Glomerular endothelial cell (primary cell): ENCODE measurements around the gene ITGBL1. TPM values are rescaled to one million over a fixed set of nuclear protein-coding genes. Genes with fewer than 3 reads are reported as not detected.

Source experiments
- DNase-seq: peaks from one replicate; pipeline ENCODE4 v3.0.0-alpha.2; 2011; ENCODE audit warnings: low read depth, low spot score; ENCODE audit errors: extremely low read depth
- total RNA-seq: library from RNA; depleted of rRNA; stranded (reverse); fragments of >200 nt; gene quantifications from 2 replicates; pipeline ENCODE4 v1.2.3, GENCODE V29; 2015

The ITGBL1 gene
- total RNA-seq, 1 donor from 2014 or later: 1.3 TPM

DNA sequence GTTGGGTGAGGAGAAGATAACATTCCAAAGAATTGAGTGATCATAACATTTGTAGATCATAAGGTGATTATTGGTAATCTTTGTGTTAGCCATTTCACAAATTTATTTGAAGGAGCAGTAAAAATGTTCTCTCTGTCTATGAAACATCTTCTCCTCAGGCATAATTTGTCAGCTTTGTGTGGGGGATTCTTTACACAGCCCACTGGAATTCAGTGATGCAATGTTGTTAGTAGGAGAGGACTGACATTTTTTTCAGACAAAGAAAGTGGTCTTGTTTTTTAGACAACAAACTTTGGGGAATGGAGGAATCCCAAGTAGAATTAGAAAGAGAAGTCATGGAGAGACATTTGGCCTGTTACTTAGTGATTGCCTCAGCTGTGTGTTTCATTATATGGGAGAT is 100.3 kb downstream of the ITGBL1 start:
- DNase-seq: no peak

DNA sequence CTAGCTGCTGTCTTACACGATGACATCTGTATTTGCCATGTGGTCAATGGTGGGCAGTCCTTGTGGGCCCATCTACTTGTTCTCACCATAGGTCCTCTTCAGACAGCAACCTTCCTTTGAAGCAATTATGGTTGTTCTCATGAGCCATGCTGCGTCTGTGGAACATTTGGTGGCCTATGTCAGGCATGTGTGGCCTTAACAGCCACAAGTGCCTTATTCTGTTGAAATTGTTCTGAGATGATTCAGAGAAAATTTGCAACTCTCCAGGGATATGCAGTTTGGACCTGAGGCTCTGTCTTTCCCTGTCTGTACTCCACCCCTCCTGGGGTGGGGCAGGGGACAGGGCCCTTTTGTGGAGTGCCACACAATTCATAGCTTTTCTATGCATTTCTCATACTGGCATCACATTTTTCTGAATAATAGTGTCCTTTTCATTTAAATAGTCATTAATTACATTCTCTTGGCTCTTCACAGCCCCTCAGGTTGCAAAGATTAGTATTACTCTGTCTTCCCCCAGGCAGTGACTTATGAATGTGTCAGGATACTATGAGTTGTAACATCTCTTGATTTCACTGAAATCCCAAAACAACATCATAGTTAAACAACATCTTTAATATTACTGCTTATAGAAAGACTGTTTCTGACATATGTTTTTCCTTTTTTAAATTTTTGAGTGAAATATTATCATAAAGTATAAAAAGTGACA is 102.1 kb downstream of the ITGBL1 start:
- DNase-seq: no peak

DNA sequence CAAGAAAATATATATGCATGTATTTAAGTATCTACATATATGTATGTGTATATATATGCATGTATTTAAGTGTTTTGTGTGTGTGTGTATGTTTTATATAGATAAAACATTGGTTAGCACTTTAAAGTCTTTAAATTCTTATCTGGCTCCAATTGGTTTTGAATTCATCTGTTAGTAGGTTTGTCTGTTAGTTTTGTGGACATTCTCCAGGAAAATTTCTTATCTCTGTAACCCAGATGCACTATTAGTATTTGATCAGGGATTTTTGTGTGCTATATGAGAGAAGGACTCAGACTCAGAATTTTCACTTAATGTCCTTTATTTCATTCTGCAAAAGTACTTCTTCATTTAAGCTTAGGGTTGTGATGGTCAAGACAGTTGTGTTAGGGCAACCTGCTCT is 103.1 kb downstream of the ITGBL1 start:
- no peak for DNase-seq

DNA sequence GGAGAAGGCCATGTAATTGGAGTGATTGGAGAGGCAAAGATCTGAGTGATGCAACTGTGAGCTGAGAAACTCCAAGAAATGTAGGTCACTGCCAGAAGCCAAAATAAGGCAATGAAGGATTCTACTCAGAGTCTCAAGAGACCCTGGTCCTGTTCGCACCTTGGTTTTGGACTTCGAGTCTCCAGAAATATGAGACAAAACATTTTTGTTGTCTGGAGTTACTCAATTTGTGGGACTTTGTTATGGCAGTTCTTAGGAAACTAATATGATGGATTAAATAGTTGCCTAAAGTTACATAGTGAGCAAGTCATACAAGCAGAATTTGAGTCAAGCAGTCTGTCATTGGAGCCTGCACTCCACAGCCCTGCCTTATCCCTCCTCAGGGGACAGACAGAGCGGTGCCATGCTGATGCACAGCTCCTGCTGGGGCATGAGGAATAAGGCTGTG is 104.2 kb downstream of the ITGBL1 start:
- no peak for DNase-seq

DNA sequence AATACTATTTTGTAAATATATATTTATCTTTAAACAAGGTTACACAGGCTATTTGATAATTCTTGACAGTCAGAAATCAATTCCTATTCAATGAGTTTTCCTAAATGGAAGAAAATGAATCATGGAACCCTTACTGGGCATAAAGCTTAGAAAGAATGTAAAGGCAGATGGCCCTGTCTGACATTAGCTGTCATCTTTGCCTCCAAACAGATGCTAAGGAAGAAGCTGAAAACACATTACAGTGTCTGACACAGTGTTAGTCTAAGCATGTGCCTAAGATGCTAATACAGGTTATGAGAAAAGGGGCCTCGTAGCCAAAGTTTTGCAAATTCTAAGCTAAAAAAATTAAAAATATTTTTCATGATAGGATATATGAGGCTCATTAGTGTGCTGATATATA is 112.8 kb downstream of the ITGBL1 start:
- no peak for DNase-seq

GRCh38 chr13:101567841-101568240 is 115.4 kb downstream of the ITGBL1 start:
- no peak for DNase-seq

DNA sequence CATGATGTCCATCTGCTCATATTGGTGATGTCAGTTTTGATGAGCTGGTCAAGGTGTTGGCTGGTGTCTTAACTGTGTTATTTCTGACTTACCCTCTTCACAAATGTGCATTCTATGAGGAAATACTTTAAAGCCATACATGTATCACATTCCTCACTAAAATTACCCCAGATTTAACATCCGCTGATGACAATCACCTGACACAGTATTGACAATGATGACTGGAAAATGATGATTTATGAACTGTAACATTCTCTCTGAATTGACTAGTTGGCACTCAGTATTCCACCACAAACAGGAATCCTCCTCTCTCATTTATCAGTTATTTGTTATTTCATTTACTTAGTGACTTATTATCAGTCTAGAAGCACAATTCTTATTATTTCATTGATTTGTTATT is 117.3 kb downstream of the ITGBL1 start:
- DNase-seq: no peak

- no peak for DNase-seq
Measured at GRCh38 chr13:101570410-101570809, 117.9 kb downstream of the ITGBL1 start.

DNA sequence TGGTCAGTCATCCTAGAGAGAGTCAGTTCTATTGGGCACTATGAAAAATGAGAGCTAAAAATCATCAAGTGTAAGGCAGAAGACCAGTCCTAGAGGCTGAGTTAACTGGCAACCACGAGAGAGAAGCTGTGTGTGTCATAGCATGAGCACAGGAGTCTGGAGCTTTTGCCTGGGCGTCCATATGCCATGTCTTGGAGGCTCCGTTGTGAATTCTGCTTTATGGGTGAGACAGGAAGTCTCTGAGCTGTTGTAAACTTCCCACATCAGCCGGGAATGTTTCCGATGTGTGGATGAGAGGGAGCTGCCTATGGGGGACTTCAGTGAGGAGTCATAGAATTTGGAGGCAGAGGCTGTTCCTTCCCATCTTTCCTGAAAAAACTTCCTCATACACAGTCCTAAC is 120.0 kb downstream of the ITGBL1 start:
- DNase-seq: no peak

DNA sequence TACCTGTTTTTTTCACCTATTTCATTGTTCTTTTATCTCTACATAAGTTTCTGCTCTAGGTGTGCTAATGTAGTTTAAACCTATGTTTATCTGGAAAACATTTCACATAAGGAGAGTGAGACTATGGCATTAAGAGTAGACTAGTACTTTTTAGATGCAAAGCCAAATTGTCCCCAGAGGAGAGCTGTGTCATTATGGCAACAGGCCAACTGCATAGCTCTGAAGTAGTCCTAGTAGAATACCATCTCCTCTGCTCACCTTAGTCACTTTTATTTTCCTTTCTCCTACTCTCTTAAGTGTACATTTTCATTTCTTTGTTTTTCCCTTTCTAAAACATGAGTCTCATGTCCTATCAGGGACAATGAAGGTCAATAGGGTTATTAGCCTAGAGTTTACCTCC is 123.1 kb downstream of the ITGBL1 start:
- DNase-seq: no peak

GRCh38 chr13:101576455-101576854 is 124.0 kb downstream of the ITGBL1 start:
- no peak for DNase-seq

- no peak for DNase-seq
Measured at GRCh38 chr13:101576977-101577376, 124.5 kb downstream of the ITGBL1 start.

- peak; percentile 31 for DNase-seq
Measured at GRCh38 chr13:101579281-101579802, 126.9 kb downstream of the ITGBL1 start.

GRCh38 chr13:101584331-101584730 is 131.9 kb downstream of the ITGBL1 start:
- no peak for DNase-seq

GRCh38 chr13:101590479-101590878 is 138.0 kb downstream of the ITGBL1 start:
- DNase-seq: no peak

GRCh38 chr13:101594936-101595335 is 142.5 kb downstream of the ITGBL1 start:
- no peak for DNase-seq

DNA sequence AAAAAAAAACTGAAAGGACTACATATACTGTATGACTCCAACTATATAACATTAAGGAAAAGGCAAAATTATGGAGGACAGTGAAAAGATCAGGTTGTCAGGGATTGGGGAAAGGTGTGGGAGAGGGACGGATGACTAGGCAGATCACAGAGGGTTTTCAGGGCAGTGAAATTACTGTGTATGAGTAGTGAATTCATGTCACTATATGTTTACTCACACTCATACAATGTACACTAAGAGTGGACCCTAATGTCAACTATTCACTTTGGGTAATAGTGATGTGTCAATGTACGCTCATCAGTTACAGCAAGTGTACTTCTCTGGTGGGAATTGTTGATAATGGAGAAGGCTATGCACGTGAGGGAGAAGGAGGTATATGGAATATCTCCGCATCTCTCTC is 144.3 kb downstream of the ITGBL1 start:
- no peak for DNase-seq

DNA sequence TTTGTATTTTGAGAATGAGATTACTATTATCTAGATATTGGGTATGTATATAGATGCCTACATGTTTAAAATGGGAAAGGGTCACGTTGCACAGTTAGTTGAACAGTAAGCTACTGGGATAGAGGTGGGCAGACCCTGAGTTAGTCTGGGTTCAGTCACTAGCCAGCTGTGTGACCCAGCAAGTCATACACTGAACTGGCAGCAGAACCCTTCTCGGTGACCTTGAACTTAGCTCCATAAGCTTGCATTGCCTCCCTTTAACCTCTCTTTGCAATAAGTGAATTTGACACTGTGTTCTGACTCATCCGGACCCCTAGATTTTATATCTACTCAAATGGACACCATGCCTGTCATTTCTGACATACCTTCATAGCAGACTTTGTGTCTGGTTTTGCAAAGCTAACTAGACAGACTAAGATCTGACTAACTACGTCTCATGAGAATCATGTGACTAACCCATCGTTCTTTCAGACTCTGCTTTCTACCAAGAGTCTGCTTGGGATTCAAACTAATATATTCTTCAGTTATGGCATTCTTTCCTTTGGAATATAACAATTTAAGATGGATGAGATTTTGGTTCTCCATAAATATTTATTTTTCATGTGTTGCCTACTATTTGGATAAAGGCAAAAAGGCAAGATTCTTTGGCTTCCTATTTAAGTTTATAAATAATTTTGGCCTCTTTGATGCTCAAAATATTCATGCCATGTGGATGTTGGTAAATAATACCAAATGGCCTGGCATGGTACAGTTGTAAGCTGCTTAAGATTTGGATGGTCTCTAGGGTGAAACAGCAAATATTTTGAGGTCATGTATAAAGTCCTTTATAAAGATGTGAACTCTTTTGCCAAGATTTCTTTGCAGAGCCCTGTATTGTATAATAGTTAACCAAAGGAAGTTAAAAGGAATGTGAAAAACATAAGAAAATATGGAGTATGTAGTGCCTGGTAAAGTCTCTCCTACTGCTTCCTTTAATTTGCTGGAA is 159.3 kb downstream of the ITGBL1 start:
- no peak for DNase-seq

GRCh38 chr13:101612735-101613134 is 160.3 kb downstream of the ITGBL1 start:
- DNase-seq: no peak

DNA sequence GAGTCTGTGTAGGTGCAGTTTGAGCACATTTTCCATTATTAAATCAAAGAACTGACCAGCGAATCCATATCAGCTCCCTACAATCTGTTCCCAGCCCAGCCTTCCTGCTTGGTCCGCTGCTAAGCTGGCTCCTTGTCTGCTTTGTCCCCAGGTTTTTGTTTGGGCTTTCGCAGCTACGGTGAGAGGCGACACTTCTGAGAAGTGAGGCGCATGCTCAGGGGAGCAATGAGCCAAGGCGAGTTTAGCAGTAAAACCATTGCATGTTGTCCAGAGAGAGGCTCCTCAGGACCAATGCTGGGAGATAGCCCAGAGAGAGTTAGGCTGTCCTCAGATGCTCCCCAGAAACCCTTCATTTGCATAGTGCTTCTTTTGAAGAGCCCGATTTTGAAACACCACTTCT is 162.0 kb downstream of the ITGBL1 start:
- no peak for DNase-seq

DNA sequence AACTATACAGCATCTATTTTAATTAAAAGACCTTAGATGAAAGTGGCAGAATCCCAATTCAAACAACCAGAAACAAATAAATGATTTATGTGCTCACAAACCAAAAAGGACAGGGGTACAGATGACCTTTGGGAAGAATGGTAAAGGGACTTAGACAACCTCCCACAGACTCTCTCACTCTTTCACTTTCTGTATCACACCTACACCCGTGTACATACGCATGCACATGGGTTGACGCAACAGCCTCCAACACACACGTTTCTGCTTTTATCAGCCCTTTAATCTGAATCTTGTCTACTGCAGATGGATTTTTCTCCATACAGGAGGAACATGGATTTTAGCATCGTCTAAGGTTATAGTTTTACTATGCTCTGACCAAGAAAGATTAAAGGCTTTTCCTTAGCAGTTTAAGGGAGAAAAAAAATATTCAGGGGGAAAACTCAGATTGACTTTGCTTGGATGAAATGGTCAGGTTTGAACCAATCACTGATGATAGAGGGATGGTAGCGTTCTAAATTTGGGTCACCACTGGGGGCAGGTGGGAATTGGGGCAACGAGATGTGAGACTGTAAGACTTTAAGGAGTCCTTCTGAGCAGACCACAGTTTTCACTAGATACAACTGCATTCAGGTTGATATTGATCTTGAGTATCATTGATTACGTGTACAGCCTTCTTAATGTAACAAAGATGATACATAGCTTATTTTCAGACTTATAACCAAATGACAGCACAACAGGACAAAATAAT is 166.1 kb downstream of the ITGBL1 start:
- DNase-seq: no peak
